GM18867 (cell line): ENCODE measurements around the gene GUCA1A.
"Not testable (repeated sequence)": the region's sequence is repeated elsewhere in the genome, so short reads cannot be mapped to it uniquely, and the experiment has no call there.

ENCODE experiments used
- ATAC-seq: cut with Tn5 transposase; IDR thresholded peaks from one replicate; pipeline ENCODE4 v1.9.1; 2021; ENCODE audit warnings: mild to moderate bottlenecking, moderate library complexity; ENCODE audit not compliant: unreplicated experiment

Gene GUCA1A

DNA sequence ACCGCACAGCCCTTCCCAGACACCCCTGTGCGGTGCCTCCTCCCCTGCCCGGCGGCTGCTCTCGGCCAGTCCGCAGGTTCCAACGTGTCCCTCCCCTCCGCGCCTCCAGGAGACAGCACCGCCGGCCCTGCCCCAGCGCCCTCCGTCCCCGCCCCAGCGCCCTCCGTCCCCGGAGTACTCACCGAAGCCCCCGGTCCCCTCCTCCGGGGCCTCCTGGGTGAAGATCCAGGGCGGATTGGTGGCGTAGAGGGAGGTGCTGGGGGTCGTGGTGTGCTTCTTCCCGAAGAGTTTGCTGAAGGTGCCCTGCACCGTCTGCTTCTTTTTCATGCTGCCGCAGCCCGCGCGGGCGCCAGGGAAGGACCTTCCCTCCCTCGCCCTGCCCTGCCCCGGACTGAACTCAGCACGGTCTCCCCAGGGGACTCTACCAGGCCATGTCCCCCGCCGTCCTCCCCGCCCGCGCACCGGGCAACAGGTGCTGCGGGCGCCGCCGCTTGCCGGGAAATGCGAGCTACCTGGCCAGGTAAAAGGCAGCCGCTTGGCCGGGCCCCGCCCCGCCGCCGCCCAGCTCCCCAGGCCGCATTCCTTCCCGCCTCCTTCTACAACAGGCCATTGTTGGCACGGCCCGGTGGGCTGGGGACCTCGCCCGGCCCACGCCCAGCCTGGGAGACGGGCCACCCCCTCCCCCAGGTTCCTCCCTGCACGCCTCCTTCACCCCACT is 30.9 kb upstream of the GUCA1A start, which contains the start of gene C6orf132:
TSS of gene C6orf132 (minus strand) at position 503 of the 718 bp plus-strand sequence. CDS start at position 327, 176 bp downstream.
- ATAC-seq, result no peak

DNA sequence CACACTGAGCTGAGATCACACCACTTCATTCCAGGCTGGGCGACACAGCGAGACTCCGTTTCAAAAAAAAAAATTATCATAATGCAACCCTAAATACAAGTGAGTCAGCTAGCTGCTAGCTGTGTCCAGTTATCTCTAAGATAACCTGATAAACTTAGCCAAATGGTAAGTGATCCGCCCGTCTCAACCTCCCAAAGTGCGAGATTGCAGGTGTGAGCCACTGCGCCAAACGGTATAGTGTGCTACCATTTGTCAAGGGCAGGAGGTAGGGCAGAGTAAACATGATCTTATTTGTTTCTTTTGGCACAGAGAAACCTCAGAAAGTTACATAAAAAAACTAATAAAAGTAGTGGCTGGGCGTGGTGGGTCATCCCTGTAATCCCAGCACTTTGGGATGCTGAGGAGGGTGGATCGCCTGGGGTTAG is 26.0 kb upstream of the GUCA1A start:
- no peak for ATAC-seq

GRCh38 chr6:42148058-42148457 is 25.1 kb upstream of the GUCA1A start:
- ATAC-seq, result no peak

DNA sequence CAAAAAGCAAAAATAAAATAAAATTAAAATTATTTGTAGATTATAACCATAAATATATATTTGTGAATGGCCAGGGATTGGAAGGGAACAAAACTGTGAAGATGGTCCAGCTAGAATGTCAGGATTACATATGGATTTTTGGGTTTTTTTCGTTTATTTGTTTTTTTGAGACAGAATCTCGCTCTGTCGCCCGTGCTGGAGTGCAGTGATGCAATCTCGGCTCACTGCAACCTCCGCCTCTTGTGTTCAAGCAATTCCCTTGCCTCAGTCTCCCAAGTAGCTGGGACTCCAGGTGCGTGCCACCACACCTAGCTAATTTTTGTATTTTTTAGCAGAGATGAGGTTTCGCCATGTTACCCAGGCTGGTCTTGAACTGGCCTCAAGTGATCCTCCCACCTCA is 22.9 kb upstream of the GUCA1A start:
- ATAC-seq, result no peak

DNA sequence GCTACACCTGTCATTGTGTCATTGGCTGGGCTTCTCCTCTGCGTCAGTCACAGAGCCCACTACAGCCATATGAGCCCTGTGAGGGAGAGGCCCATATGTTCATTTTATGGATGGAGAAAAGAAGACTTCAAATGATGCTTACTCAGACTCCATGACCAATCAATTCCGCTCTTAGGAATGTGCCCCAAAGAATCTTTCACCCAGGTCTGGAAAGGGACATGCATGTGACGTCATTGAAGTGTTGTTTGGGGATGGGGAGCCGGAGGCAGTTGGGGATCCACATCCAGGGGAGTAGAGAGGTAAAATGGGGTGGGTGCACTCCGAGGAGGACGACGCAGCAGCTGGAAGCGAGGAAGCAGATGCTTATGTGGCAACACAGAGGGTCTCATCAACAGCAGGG is 21.1 kb upstream of the GUCA1A start:
- no peak for ATAC-seq

DNA sequence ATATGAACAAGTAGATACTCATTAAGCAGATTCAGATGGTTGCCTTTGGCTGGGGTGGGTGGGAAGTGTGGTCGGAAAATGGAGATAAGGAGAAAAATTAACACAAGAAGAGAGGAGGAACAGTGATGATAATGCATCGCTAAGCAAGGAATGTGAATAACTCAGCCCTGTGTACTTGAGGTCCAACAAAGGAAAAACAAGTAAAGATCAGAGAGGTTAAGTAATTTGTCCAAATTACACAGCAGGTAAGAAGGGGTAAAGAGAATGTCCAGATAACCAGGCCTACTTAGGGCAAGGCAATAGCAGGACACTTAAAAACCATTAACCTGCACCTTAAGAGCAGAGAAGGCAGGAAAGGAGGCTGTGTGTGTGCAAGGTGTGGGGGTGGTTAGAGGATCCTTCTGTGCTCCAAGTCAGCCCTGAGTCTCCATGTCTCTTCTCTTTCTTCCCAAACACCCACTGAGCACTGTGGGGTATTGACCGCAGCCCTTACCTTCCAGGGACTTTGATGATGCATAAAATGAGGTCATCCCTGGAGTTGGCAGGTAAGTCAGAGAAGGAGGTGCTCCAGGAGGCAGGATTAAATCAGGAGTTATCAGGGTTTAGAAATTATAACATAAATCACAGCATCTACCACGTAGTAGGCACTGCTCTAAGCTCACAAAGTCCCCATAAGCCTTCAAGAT is 20.5 kb upstream of the GUCA1A start:
- ATAC-seq, result not testable (repeated sequence)

DNA sequence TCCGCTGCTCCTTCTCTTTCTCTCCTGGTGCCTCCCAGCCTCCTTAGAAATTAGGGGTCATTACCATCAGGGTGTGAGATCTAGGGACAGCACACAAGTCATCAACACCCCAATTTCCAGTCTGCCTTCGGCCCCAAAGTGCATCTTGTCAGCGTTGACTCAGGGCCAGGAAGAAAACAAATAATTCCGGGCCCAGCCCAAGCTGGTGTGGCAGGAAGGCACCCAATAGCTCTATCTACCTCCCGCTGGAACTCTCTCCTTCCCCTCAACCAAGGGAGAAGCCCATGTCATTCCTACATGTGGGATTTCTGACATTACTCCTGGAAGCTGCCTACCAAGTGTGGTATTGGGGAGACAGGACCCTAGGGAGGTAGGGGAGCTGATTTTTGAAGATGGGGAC is 19.2 kb upstream of the GUCA1A start:
- ATAC-seq, result no peak

DNA sequence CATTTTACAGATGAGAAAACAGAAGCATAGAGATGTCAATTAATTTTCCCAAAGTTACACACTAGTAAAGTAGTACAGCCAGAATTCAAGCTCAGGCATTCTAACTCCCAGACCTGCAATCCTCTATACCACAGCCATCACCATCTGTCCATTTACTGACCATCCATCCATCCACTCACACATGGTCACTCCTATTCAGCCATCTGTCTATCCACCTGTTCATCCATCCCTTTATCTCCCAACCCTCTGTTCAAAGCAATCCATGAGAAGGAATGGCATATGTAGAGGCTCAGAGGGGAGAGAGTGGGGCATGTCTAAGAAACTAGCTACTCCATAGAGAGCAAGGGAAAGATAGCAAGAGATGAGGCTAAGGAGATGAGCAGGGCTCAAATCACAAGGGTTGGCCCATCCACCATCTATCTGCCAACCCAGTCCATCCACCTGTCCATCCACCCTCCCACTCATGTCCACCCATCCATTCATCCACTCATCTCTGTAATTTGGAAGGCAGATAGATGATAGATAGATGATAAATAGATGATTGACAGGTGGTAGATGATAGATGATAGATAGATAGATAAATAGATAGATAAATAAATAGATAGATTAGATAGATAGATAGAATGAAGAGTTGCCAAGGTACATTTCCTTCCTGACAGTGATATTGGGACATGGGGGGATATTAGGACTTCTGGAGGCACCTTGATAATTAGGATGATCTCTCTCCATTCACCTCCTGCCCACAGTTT is 18.5 kb upstream of the GUCA1A start:
- ATAC-seq, result no peak

DNA sequence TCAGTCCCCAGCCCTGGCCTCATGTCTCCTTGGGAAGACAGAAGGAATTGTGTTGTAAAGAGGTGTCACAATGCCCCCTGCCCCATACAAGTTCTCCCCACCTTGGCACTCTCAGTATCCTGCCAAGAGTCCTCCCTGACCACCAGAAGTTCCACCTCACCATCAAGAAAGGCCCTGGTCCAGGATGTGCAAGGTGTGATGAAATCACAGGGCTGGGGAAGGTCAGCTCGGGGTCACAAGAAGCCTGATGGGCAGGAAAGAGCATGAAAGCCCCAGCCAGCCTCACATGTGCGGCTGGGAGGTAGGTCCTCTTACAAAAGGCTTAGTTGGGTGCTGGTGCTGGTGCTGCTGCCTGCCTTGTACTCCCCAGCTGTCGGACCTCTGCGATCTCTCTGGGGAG is 17.9 kb upstream of the GUCA1A start:
- no peak for ATAC-seq

GRCh38 chr6:42156638-42157037 is 16.5 kb upstream of the GUCA1A start:
- no peak for ATAC-seq

- ATAC-seq, result no peak
Measured at GRCh38 chr6:42158011-42158410, 15.2 kb upstream of the GUCA1A start.

DNA sequence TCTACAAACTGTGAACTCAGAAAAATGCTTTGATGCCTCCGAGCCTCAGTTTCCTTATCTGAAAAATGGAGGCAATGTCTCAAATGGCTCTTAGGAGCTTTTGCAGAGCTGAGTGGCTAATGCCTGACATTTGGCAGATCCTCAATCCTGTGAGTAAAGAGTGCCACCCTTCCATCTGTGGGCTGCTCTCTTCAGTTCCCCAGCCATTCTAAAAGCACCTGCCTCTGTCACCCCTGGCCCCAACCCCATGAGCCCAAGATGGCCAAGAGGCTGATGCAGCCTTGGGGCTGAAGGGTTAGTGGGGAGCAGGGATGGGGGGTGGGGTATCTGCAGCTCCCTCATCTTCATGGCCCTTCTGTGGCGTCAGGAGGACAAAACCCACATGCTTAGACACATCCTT is 14.5 kb upstream of the GUCA1A start:
- no peak for ATAC-seq

GRCh38 chr6:42159431-42160024 is 13.6 kb upstream of the GUCA1A start:
- no peak for ATAC-seq

GRCh38 chr6:42162384-42162783 is 10.8 kb upstream of the GUCA1A start:
- no peak for ATAC-seq

GRCh38 chr6:42162812-42163211 is 10.4 kb upstream of the GUCA1A start:
- no peak for ATAC-seq

DNA sequence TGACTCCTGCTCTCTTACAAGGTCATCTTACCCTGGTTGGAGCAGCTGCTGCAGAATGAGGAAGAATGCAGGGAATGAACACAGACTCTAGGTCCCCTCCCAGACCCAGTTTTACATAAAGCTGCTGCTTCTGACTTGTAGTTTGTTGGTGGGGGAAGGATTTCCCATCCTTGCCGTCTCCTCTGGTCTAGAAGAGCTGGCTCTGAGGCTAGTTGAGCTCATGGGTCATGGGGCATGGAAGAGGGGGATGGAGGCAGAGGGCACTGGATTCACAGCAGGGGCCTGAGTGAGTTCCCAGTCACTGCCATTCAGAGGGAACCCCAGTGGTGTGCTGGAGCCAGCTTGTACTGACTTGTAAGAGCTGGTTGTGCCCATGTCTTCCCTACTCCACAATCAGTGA is 9.2 kb upstream of the GUCA1A start:
- ATAC-seq, result no peak

DNA sequence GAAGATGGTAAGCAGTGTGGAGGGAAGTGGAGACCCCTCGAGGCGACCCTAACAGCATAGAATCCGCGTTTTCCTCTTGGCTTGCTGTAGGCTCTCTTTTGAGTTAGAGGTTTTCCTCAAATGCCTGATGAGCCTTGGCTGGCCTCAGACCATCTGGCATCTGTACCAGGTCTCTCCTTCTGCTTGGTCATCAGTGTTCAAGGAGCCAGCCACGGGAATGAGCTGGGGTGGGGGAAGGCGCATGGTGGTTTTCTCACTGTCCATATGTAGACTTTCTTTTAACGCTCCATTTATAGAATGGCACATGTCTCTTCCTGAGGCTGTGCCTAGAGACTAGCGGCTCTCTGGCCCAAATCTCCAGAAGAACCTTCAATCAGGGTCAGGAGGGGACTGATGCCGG is 8.1 kb upstream of the GUCA1A start:
- no peak for ATAC-seq

- ATAC-seq, result no peak
Measured at GRCh38 chr6:42166444-42167141, 6.6 kb upstream of the GUCA1A start.

DNA sequence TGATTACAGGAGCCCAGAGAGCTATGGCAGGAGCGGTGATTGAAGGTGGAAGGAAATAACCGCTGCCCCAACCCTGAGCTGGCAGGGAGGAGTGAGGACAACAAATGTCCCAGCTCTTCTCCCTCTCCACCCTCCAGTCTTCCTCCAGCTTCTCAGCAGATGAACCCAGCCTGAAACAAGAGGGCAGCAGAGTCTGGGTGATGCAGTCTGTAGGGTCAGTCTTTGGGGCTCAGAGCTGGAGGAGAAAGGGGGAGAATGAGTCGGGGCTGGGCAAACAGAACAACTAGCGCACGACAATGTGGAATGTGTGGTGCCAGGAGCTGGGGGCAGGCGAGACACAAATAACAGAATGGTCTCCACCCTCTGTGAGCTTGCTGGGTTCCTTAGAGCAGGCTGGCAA is 4.5 kb upstream of the GUCA1A start:
- no peak for ATAC-seq

GRCh38 chr6:42169780-42170179 is 3.4 kb upstream of the GUCA1A start:
- ATAC-seq, result not testable (repeated sequence)
